GM18511 (cell line): ENCODE data around the gene LMAN2L.

ENCODE experiments used
- ATAC-seq: cut with Tn5 transposase; IDR thresholded peaks from one replicate; pipeline ENCODE4 v1.9.1; 2021; ENCODE audit warnings: mild to moderate bottlenecking, moderate library complexity; ENCODE audit not compliant: unreplicated experiment

LMAN2L gene

GRCh38 chr2:96662360-96662759 lies 77.5 kb downstream of the LMAN2L start:
- no peak for ATAC-seq

- no peak for ATAC-seq
These were observed 78.5 kb downstream of the LMAN2L start for GRCh38 chr2:96661324-96661723.

- no peak for ATAC-seq
These were observed 83.3 kb downstream of the LMAN2L start for GRCh38 chr2:96656540-96656939.
